Inferior parietal cortex (tissue), 1 donor: ENCODE results near the gene CDK5RAP3.
"Not testable (repeated sequence)": the region's sequence is repeated elsewhere in the genome, so short reads cannot be mapped to it uniquely, and the experiment has no call there.

Experiments used
- DNase-seq: peaks from one replicate; pipeline ENCODE4 v3.0.0-alpha.2; 2016; ENCODE audit errors: extremely low spot score

Gene CDK5RAP3

DNA sequence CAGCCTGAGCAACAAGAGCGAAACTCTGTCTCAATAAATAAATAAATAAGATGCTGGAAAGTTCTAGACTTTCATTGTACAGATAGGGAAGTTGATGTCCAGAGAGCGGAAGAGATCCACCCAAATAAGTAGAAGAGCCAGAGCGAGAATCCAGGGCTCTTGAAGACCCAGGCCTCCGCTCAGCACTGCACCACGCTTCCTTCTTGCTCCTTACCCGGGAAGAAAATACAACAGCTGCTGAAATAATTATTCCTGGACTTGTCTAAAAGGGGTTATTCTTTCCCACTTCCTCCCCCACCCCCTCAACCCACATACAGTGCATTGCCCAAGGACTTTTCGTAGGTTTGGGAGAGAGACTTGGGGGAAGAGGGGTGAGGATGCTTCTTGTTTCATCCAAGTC is 26.7 kb downstream of the CDK5RAP3 start:
- no peak for DNase-seq

DNA sequence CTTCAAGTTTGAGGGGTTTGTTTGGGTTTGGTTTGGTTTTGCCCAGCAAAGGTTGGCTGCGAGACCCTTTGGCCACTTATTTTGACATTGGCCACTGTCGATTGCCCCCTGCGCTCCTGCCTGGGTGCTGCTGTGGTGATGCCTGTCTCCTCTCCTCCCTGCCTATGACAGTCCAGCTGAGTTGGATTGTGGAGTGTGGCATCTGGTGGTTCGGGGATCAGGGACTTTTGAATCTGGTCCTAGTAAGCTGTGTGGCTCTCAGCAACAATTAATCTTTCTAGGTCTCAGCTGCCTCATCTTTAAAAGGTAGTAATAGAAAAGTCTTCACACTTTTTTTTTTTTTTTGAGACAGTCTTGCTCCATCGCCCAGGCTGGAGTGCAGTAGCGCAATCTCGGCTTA is 27.1 kb downstream of the CDK5RAP3 start:
- no peak for DNase-seq

DNA sequence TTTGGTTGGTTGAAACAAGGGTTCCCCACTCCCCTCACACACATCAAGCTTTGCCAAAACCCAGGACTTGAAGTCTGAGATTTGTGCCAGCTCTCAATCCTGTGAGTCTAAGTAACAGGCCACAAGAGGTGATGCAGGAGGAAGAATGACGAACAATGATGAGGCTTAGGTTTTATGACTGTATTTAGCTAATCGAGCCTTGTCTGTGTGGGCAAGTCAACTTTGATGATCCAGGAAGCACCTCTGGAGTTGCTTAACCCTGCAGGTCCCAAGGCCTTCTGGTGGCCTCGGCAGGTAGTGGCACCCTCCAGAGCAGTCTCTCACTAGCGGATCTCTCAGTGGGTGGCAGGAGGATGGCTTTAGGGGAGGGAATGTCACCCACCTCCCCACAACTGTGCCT is 28.7 kb downstream of the CDK5RAP3 start:
- DNase-seq = no peak

DNA sequence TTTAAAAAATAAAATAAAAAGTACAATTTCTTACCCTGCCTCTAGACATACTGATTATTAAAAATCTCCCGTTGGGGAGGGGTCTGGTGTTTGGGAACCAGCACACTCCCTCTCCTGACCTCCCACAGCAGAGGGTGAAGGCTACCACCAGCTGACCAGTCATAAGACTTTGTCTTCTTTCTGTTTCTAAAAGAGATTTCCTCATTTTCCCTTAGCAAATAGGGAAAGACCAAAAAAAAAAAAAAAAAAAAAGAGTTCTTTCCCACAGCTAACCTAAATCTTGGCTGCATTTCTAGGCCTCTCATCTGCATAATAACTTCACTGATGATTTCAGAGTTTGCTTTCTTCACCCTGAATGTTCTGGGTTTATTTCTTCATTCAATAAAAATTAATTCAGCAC is 30.3 kb downstream of the CDK5RAP3 start:
- DNase-seq = no peak

DNA sequence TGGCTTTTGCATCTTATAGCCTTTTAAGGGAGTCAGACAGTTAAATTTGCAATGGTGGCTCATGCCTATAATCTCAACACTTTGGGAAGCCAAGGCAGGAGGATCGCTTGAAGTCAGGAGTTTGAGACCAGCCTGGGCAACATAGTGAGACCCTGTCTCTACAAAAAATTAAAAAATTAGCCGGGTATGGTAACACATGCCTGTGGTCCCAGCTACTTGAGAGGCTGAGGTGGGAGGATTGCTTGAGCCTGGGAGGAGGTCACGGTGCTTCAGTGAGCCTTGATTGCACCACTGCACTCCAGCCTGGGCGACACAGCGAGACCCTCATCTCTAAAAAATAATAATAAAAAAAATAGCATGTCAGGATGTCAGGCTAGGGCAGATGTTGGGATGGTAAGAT is 30.7 kb downstream of the CDK5RAP3 start:
- not testable (repeated sequence) for DNase-seq

DNA sequence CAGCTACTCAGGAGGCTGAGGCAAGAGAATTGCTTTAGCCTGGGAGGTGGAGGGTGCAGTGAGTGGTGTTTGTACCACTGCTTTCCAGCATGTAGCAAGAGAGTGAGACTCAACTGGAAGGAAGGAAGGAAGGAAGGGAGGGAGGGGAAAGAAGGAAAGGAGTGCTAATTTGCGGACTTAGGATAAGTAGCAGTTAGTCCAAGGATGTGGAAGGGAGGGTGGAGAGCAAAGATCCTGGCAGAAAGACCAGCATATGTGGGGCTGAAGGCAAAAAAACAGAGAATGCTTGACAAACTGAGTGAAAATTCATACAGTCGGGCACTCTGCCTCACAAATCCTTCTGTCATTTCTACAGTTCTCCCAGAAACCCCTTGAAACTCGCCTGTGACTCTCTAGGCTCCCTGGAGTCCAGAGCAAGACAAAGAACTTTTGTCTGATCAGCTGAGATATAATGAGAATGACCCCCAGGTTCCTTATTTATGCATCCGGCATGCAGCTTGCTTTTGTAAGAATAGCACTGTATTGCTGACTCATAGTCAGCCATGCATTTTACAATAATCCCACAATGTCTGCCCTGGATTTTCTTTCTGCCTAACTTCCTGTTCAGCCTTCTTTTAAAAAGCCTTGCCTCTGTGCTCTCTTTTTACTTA is 31.5 kb downstream of the CDK5RAP3 start:
- peak; percentile 52 for DNase-seq

DNA sequence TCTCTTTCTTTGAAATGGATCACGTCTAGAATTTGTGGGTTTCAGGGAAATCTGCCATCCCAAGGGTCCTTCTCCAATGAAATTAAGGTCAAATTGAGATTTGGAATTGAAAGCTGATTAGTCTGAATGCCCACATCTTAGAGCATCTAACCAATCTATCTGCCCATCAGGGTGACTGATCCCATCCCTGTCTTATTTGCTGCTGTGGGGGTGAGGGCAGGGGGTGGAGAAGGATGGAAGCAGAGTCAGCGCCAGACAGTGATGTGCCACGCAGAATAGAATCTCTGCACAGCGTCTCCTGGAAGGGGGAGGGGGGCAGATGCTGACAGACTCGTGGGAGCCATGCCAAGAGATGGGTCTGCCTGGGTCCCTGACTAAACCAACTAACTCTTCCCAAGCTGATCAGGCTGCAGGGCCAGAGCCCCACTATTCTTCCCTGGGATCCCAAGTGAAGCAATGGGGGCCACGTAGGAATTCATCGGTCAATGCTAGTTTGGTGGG is 32.1 kb downstream of the CDK5RAP3 start:
- no peak for DNase-seq

DNA sequence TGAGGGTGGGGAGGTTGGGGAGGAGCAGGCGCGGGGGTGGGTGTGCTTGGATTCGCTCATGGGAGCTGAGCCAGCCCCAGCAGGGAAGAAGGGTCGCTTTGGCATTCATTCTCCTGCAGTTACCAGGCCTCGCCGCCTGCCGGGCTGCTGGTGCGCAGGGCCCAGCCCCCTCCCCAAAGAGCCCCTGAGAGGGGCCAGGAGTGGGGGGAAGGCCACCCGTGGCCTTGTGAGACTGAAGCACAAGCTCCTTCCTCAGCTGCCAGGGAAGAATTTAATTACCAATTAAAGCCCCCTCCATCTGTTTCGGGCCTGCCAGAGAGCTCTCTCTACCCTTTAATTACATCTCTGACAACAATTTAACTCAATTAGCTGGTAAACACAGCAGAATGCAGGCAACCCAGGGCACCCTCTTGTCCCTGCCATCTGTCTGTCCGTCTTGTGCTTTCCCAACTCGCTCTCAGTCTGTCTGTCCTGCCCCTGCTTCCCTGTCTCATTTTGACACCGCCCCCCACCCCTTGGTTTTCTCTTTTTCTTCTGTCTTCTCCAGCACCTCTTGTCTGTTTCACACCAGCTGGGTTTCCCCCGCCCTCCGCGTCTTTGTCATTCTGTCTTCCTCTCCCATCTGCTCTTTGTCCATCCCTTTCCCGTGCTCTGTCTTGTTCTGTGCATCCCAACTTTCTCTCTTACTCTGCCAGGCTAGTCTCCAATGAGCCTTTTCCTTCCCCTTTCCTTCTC is 32.7 kb downstream of the CDK5RAP3 start:
- no peak for DNase-seq

DNA sequence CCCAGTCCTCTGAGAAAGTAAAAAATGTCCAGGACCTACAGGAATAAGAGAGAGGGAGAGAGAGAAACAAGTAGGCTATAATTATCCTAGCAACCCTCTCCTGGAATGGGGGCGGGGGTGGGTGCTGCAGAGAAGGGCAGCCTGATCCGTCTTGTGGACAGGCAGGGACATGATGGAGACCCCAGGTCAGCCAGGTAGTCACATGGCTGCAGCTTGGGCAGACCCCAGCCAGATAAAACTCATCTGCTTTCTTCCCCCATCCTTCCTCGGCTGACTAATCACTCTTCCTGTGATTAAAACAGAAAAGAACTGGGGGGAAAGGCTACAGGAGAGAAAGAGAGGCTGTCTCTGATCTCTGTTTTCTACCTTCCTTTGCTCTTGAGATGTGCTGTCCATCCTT is 34.1 kb downstream of the CDK5RAP3 start:
- no peak for DNase-seq

DNA sequence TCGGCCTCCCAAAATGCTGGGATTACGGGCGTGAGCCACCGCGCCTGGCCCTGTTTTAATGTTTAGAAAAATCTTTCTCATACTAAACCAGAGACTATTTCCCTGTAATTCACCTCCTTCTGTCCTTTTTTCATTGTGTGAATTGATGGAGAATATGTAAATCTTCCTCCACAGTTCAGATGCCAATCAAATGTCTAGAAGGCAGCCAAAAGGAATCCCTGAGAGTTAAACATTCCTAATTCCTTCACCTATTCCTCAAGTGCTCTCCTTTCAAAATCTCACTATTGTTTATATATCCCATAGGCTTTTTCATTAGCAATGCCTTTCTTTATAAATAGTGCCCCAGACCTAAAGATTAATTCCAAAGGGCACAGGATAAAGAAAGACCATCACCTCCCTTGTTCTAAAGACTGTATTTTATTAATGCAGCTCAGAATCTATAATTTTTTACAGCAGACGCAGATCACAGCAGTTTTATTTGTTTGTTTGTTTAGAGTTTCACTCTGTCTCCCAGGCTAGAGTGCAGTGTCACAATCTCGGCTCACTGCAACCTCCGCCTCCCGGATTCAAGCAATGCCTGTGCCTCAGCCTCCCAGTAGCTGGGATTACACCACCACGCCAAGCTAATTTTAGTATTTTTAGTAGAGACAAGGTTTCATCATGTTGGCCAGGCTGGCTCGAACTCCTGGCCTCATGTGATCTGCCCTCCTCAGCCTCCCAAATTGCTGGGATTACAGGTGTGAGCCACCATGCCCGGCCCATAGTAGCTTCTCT is 36.2 kb downstream of the CDK5RAP3 start:
- no peak for DNase-seq

DNA sequence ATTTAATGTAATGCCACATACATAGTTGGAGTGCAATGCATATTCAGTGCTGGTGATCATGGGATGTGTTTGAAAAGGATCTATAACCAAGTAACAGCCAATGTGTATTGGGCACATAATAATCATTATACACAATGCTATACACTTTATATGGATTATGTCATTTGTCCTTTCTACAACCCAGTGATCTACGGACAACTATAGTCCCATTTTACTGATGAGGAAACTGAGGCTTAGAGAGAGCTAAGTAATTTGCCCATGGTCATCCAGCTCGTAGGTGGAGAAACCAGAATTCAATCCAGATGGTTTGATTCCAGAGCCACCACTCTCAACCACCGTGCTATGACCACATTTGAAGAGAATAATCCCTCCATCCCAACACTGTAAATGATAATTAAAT is 39.3 kb downstream of the CDK5RAP3 start:
- no peak for DNase-seq

DNA sequence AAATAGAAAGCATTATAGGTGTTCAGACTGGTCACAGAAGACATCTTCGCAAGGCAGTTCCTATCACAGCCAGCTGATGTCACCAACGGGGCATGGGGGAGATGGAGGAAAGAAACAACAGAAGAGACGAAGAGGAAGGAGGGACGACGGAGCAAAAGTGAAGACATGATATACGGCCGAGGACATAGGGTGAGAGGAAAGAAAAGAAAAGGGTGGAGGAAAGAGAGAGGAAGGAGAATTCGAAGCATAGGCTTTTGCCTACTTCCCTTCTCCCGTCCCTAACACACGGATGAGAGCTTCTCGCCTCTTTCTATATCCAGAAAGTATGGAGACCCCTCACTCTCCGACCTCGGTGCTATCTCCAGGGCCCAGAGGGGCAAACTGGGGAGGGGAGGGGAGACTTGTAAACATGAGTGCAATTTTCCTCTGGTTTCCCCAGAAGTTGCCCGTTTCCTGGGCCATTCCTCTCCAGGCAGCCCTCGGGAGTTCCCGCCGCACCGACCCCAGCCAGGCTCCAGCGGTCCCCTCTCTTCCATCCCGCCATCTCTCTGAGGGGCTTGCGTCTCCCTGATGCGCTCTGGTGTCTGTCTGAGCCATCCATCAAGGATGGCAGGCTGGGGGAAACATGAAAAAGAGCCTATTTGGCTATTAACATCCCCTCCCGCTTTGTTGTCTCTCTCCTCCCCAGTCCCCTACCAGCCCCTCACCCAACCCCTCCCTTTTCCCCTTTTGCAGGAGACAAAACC is 40.7 kb downstream of the CDK5RAP3 start:
- no peak for DNase-seq

DNA sequence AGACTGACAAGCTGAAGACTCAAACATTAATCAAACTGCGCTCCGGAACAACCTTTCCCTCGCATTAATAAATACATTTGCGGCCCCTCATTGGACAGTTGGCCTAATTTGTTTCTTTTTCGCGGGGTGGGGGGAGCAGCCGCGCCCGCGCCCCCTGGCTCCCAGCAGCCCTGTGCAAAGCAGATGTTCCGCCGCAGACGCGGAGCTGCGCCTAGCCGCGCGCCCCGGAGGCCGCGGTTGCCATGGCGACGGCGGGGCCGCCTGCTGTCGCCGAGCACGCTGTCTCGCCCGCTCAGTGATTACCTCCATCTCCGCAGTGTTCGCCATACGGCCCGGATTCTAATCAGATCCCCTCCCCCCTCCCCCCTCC is 41.2 kb downstream of the CDK5RAP3 start:
- peak; percentile 38 for DNase-seq

DNA sequence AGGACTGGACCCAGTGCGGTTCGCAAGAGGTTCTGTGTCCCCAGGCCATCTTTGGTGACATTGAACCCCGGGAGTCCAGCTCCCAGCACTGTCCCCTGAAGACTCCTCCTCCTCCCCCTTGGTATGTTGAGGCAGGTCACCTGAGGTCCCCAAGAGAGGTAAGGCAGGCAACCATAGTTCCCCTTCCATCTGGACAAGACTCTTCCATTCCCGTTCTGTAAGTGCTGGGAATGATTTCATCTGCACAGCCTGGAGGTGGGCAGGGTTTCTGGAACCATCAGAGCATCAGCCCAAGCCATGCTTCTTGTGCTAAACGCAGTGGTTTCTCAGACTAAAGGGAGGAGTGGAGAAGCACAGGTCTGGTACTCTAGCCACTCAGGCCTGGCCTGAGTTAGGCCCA is 41.7 kb downstream of the CDK5RAP3 start:
- no peak for DNase-seq

DNA sequence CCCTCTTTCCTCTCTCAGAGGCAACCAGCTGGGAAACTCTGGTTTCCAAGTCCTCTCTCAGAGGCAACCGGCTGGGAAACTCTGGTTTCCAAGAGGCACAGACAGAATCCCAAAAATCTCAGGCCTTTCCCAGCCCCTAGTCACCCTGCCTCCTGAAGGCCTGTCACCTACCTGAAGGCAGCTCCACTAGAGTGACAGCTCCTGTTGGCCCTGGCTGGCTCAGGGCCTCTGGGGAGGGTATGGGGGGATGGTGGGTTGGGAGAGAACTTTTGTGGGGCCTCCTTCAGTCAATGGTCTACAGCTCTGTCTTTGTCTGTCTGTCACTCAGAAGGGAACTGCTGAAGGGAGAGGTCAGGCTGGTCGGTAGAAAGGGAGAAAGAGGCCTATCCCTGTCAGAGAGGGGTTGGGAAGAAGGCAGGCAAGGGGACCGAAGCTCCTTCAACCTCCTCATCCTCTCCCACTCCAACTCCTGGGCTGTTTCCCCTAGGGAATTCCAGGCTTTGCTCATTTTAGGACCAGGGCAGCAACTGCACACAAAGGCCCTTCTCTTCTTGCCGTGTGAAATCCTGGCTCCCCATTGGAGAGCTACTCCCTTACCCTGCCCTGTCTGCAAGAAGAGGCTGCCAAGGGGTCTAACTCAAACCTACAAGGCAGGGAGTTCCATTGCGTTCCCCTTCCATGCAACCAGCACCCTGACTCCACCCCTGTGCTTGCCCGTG is 43.1 kb downstream of the CDK5RAP3 start:
- no peak for DNase-seq

DNA sequence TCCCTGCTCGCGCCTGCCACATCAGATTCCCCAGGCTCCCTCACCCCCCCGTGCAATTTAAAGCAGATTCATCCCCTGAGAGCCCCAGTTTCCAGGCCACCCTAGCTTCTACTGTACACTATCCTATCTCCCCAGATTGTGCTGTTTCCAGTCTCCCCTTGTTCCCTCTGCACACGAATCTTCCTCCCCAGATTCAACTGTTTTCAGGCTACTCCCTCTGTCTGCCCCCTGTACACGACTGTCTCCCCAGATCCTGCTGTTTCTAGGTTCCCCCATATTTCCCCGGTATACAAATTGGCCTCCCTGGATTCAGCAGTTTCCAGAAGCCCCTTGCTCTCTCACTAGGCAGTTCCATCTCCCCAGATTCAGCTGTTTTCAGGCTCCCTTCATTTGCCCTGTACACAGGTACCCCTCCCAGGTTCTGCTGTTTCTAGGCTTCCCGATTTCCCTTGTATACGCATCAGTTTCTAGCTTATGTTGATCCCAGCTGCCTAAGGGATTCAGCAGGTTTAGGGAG is 43.7 kb downstream of the CDK5RAP3 start:
- no peak for DNase-seq

DNA sequence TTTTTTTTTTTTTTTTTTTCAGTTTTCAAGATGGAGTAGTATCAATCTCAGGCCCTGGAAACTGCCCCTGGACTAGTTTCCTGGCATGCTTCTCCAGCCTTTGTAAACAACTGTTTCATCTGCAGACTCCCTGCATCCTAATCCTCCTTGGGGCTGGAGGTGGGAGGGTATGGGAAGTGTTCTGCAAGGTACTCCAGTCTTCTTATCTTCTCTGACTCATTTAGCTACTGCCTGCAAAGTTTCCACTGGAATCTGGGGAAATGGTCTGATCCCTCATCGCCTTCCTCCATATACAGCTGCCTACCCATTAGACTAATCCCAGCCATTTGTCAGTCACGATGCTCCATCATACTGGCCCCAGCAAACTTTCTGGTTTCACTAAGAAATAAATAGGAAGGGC is 45.2 kb downstream of the CDK5RAP3 start:
- no peak for DNase-seq

DNA sequence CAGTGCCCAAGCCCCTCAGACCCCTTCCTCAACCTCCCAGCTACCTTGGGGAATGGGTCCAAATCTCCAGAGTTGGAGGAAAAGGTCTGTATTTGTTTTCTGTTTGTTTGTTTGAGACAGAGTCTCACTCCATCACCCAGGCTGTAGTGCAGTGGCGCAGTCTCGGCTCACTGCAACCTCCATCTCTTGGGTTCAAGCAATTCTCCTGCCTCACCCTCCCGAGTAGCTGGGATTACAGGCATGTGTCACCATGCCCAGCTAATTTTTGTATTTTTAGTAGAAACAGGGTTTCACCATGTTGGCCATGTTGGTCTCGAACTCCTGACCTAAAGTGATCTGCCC is 46.9 kb downstream of the CDK5RAP3 start:
- DNase-seq = not testable (repeated sequence)

DNA sequence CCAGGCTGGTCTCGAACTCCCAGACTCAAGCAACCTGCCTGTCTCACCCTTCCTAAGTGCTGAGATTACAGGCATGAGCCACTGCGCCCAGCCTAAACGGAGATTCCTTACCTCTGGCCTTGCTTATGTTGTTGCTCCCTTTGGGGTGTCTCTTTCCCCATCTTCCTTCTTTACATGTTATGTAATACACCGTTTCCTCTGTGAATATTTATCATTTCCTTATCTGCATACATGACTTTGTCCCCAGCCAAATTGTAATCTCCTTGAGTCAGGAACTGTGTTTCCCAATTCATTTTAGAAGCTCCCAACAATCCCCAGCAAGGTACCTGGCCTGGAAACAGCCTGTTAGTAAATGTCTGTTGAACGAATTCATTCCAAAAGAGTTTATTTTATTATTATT is 51.0 kb downstream of the CDK5RAP3 start:
- no peak for DNase-seq

DNA sequence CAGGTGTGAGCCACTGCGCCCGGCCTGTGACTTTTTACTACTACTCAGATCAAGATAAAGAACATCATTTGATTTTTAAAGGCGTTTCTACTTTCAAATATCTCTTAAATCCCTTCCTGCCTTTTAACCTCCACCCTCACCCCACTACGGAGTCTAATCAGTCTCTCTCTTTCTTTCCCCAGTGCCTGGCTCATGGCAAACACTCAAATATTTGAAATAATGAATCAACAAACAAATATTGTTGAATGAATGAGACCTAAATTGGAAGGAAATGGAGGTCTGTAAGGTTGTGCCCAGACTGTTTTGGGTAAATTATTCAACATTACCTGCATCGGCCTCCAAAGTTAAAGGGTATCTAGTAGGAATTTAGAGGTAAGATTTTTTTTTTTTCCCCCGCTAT is 52.0 kb downstream of the CDK5RAP3 start:
- DNase-seq = no peak
